ENCODE measurements around the gene MINDY1.

DNA sequence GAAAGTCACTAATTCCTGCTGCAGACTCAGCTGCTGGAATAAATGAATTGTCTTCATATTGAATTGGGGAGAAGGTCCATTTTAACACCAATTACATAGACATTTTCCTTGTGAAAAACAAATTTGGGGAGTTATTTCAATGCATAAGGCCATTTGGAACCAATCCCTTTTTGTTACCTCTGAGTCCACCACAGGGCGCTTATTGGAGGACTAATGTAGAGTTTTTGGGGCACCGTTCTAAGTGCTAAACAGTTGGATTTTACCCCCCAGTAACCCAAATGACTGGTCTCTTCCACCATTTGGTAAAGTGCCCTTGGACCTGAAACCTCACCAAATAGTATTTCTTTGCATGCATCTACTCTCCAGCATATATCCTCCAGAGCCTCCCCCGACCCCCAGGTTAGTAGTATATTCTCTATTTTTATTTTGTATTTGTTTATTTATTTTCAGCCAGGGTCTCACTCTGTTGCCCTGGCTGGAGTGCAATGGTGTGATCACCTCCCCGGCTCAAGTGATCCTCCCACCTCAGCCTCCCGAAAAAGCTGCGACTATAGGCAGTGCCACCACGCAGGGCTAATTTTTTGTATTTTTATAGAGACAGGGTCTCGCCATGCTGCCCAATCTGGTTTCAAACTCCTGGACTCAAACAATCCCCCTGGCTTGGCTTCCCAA, 3.1 kb upstream of the MINDY1 start:
- TF ChIP-seq, protein P1, sequence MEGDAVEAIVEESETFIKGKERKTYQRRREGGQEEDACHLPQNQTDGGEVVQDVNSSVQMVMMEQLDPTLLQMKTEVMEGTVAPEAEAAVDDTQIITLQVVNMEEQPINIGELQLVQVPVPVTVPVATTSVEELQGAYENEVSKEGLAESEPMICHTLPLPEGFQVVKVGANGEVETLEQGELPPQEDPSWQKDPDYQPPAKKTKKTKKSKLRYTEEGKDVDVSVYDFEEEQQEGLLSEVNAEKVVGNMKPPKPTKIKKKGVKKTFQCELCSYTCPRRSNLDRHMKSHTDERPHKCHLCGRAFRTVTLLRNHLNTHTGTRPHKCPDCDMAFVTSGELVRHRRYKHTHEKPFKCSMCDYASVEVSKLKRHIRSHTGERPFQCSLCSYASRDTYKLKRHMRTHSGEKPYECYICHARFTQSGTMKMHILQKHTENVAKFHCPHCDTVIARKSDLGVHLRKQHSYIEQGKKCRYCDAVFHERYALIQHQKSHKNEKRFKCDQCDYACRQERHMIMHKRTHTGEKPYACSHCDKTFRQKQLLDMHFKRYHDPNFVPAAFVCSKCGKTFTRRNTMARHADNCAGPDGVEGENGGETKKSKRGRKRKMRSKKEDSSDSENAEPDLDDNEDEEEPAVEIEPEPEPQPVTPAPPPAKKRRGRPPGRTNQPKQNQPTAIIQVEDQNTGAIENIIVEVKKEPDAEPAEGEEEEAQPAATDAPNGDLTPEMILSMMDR (IDR thresholded peaks at IDR 0.05): no peak
- TF ChIP-seq EZH2 (IDR thresholded peaks at IDR 0.05; ENCODE audit: borderline replicate concordance, insufficient read depth, low read depth, low read length, poor library complexity, severe bottlenecking): no peak

Measured in B cell (primary cell).